WTC11 (cell line): Measurements from ENCODE around the gene TMX4. TPM values are rescaled to one million over a fixed set of nuclear protein-coding genes. Genes with fewer than 3 reads are reported as not detected.

Experiments used
- ATAC-seq: fragments of 200-7000 bp; cut with Tn5 transposase; 2 replicates; pipeline ENCODE4 v1.10.0; 2021; ENCODE audit warnings: mild to moderate bottlenecking, moderate library complexity
- CTCF ChIA-PET: fragments of 300-600 bp; sonication (Branson Sonifier 250); formaldehyde crosslinking; loops from one replicate; lab custom pipeline; 2021; ENCODE audit warnings: antibody characterized with exemption; lab: Charles Lee
- POLR2A ChIA-PET: fragments of 350-600 bp; sonication (Branson Sonifier 250); formaldehyde crosslinking; loops from one replicate; lab custom pipeline; 2021; ENCODE audit warnings: antibody characterized with exemption; lab: Charles Lee
- DNase-seq: peaks from one replicate; pipeline ENCODE4 v3.0.0; 2021; ENCODE audit warnings: low spot score
- H3K27ac Mint-ChIP-seq: 2 replicates; pipeline ENCODE4 v1.8.0; 2021; ENCODE audit warnings: mixed read lengths
- H3K27me3 Mint-ChIP-seq: 2 replicates; pipeline ENCODE4 v1.8.0; 2021; ENCODE audit warnings: low read depth, mild to moderate bottlenecking, moderate library complexity, mixed read lengths
- H3K36me3 Mint-ChIP-seq: 2 replicates; pipeline ENCODE4 v1.8.0; 2021; ENCODE audit warnings: mixed read lengths
- H3K4me1 Mint-ChIP-seq: 2 replicates; pipeline ENCODE4 v1.8.0; 2022; ENCODE audit warnings: mixed read lengths
- H3K4me3 Mint-ChIP-seq: 2 replicates; pipeline ENCODE4 v1.8.0; 2021; ENCODE audit warnings: mild to moderate bottlenecking, moderate library complexity, mixed read lengths
- H3K9me3 Mint-ChIP-seq: 2 replicates; pipeline ENCODE4 v1.8.0; 2021; ENCODE audit warnings: mixed read lengths
- AFF4 ChIP-seq: sonication (generic); formaldehyde crosslinking; IDR thresholded peaks from 2 replicates; pipeline ENCODE4 v1.8.1; 2023; ENCODE audit warnings: mild to moderate bottlenecking, missing genetic modification reagents, borderline replicate concordance
- AR ChIP-seq: fragments of 250-450 bp; sonication (Bioruptor Pico); IDR thresholded peaks from 2 replicates; pipeline ENCODE4 v1.9.0; 2021; ENCODE audit warnings: mild to moderate bottlenecking
- EMX1 ChIP-seq: fragments of 250-450 bp; sonication (Bioruptor Pico); IDR thresholded peaks from 2 replicates; pipeline ENCODE4 v1.8.0; 2021; ENCODE audit warnings: mild to moderate bottlenecking
- ESRRA ChIP-seq: sonication (generic); formaldehyde crosslinking; IDR thresholded peaks from 2 replicates; pipeline ENCODE4 v1.8.1; 2022; ENCODE audit warnings: mild to moderate bottlenecking, missing genetic modification reagents, borderline replicate concordance
- GTF2I ChIP-seq: fragments of 250-450 bp; sonication (Bioruptor Pico); conservative IDR thresholded peaks from 2 replicates; pipeline ENCODE4 v1.4.0; 2021; ENCODE audit warnings: mild to moderate bottlenecking
- HMGA2 ChIP-seq: fragments of 250-450 bp; sonication (Bioruptor Pico); IDR thresholded peaks from 2 replicates; pipeline ENCODE4 v1.4.0; 2021; ENCODE audit warnings: mild to moderate bottlenecking, moderate library complexity
- JUN ChIP-seq: sonication (generic); formaldehyde crosslinking; IDR thresholded peaks from 2 replicates; pipeline ENCODE4 v1.8.0; 2023; ENCODE audit warnings: mild to moderate bottlenecking, missing genetic modification reagents
- MAX ChIP-seq: sonication (generic); formaldehyde crosslinking; IDR thresholded peaks from 2 replicates; pipeline ENCODE4 v1.8.0; 2022; ENCODE audit warnings: mild to moderate bottlenecking, missing genetic modification reagents
- PREB ChIP-seq: sonication (generic); formaldehyde crosslinking; IDR thresholded peaks from 2 replicates; pipeline ENCODE4 v1.8.1; 2022; ENCODE audit warnings: mild to moderate bottlenecking, missing genetic modification reagents, moderate library complexity, borderline replicate concordance
- USF2 ChIP-seq: sonication (generic); formaldehyde crosslinking; IDR thresholded peaks from 2 replicates; pipeline ENCODE4 v1.8.1; 2023; ENCODE audit warnings: mild to moderate bottlenecking, missing genetic modification reagents, moderate library complexity
- ZBTB21 ChIP-seq: sonication (generic); formaldehyde crosslinking; IDR thresholded peaks from 2 replicates; pipeline ENCODE4 v1.8.1; 2023; ENCODE audit warnings: mild to moderate bottlenecking, missing genetic modification reagents, borderline replicate concordance
- ZMAT4 ChIP-seq: fragments of 250-450 bp; sonication (Bioruptor Pico); IDR thresholded peaks from 2 replicates; pipeline ENCODE4 v1.9.0; 2021; ENCODE audit warnings: mild to moderate bottlenecking
- ZNF416 ChIP-seq: fragments of 250-450 bp; sonication (Bioruptor Pico); IDR thresholded peaks from 2 replicates; pipeline ENCODE4 v1.9.0; 2021; ENCODE audit warnings: mild to moderate bottlenecking, inconsistent platforms
- ZNF423 ChIP-seq: fragments of 250-450 bp; sonication (Bioruptor Pico); IDR thresholded peaks from 2 replicates; pipeline ENCODE4 v2.1.2; 2022; ENCODE audit warnings: mild to moderate bottlenecking, moderate library complexity
- ZNF532 ChIP-seq: fragments of 250-450 bp; sonication (Bioruptor Pico); IDR thresholded peaks from 2 replicates; pipeline ENCODE4 v1.9.0; 2021; ENCODE audit warnings: mild to moderate bottlenecking, borderline replicate concordance
- ZSCAN18 ChIP-seq: fragments of 250-450 bp; sonication (Bioruptor Pico); IDR thresholded peaks from 2 replicates; pipeline ENCODE4 v2.1.2; 2022; ENCODE audit warnings: mild to moderate bottlenecking, moderate library complexity
- total RNA-seq: library from RNA; stranded (reverse); gene quantifications from 3 replicates; pipeline ENCODE4 v1.2.3, GENCODE V29; 2021

The TMX4 gene
- total RNA-seq, 1 experiment from 2014 or later = 9.8 TPM

- no peak for TF ChIP-seq ZNF532 (CRISPR knock-in tag)
- TF ChIP-seq GTF2I = no peak
- no peak for TF ChIP-seq ZSCAN18 (CRISPR knock-in tag)
- no peak for TF ChIP-seq EMX1
- TF ChIP-seq HMGA2 (CRISPR knock-in tag) = no peak
- no peak for TF ChIP-seq PREB
- TF ChIP-seq USF2 (CRISPR knock-in tag) = no peak
- TF ChIP-seq MAX = no peak
Observed at GRCh38 chr20:8062756-8063155, 43.2 kb upstream of the TMX4 start (continued).

GRCh38 chr20:8061861-8062518, 42.4 kb upstream of the TMX4 start:
- Mint-ChIP-seq H3K27ac (no peak overlapping the region), H3K9me3 (no peaks in the 10 kb centered on the region), H3K4me3 (no peak overlapping the region), H3K36me3 (no peaks in the 10 kb centered on the region), H3K4me1 (no peaks in the 10 kb centered on the region), H3K27me3 (peaks cover 3% of the 10 kb centered on the region; the same call in 1 of the 2 replicates)
- ChIA-PET POLR2A (no interaction called here), CTCF (interaction anchor here (0.6 kb wide), 1 partner anchor 229 kb away, joined by 3 read pairs; no protein-coding TSS in a partner anchor)
- no peak for ATAC-seq
- DNase-seq = no peak
- TF ChIP-seq ZMAT4 (CRISPR knock-in tag) (no peak), AR (CRISPR knock-in tag) (no peak), ZNF423 (CRISPR knock-in tag) (no peak), ZNF416 (CRISPR knock-in tag) (no peak), ZBTB21 (CRISPR knock-in tag) (no peak), JUN (CRISPR knock-in tag) (no peak), ESRRA (no peak), AFF4 (no peak), PREB (no peak)
